K562 (cell line): ENCODE results near the gene APOC4. TPM values are rescaled to one million over a fixed set of nuclear protein-coding genes. Genes with fewer than 3 reads are reported as not detected.

Source experiments
- ATAC-seq: fragments of 200-7000 bp; cut with Tn5 transposase; 3 replicates; pipeline ENCODE4 v1.9.1; 2020; ENCODE audit warnings: moderate library complexity
- BruUV-seq: library from RNA; stranded (reverse); fragments of 400-500 nt; replicated peaks from 2 replicates; lab custom pipeline; 2021; lab: Mats Ljungman, UMichigan
- CTCF ChIA-PET: fragments of 300-600 bp; formaldehyde crosslinking; extraction: SDS; loops from one replicate; lab custom pipeline; 2021; ENCODE audit warnings: low intra/inter-chr PET ratio; lab: Yijun Ruan, JAX
- POLR2A ChIA-PET: fragments of 300-600, 350-650 bp; sonication (Branson Sonifier 250); formaldehyde crosslinking; extraction: SDS; loops from one replicate; lab custom pipeline; 2021; ENCODE audit warnings: antibody characterized with exemption, inconsistent platforms; lab: Yijun Ruan, JAX
- DNase-seq, 4 experiments: peaks; one replicate each; pipeline versions ENCODE4 v3.0.0 to v3.0.0-alpha.2; 2011 to 2018; ENCODE audit warnings: low spot score in 3 of 4, mixed read lengths in 3 of 4; ENCODE audit errors: extremely low read depth in 1 of 4
- FAIRE-seq: peaks from 2 replicates; lab custom pipeline; 2011; peaks lifted over from hg19 to GRCh38; lab: Jason Lieb, UNC
- H2AFZ ChIP-seq: 2 replicates; pipeline ENCODE4 v1.6.0; 2011; ENCODE audit warnings: low read depth, low read length, control low read depth, inconsistent platforms
- H3K27ac ChIP-seq: fragments of 200-600 bp; 3 replicates; pipeline ENCODE4 v1.8.0; 2011; ENCODE audit warnings: low read depth, mild to moderate bottlenecking, control low read depth, inconsistent platforms, low read length, moderate library complexity, mixed read lengths; ENCODE audit errors: extremely low read depth
- H3K27me3 ChIP-seq, 2 experiments: fragments of 300-600 bp in 1 of 2; 2 replicates in 1 of 2; 3 replicates in 1 of 2; pipeline versions ENCODE4 v1.6.0 to v1.8.0; 2011; ENCODE audit warnings: inconsistent platforms in 2 of 2, low read length in 2 of 2, mild to moderate bottlenecking in 1 of 2, mixed read lengths in 1 of 2, moderate library complexity in 1 of 2; ENCODE audit not compliant: control insufficient read depth in 2 of 2, insufficient read depth in 2 of 2
- H3K36me3 ChIP-seq: fragments of 300-600 bp; 3 replicates; pipeline ENCODE4 v1.8.0; 2011; ENCODE audit warnings: mild to moderate bottlenecking, low read length, inconsistent platforms; ENCODE audit not compliant: control insufficient read depth, insufficient read depth
- H3K4me1 ChIP-seq, 2 experiments: fragments of 200-600 bp in 1 of 2; replicated peaks in 1 of 2; 2 replicates in 1 of 2; 3 replicates in 1 of 2; pipeline versions ENCODE4 v1.5.1 to v1.8.0; 2011; ENCODE audit warnings: inconsistent platforms in 2 of 2, low read length in 2 of 2, mild to moderate bottlenecking in 1 of 2, mixed read lengths in 1 of 2, moderate library complexity in 1 of 2; ENCODE audit not compliant: control insufficient read depth in 2 of 2, insufficient read depth in 2 of 2
- H3K4me2 ChIP-seq: 2 replicates; pipeline ENCODE4 v1.6.1; 2011; ENCODE audit warnings: low read length, control low read depth, inconsistent platforms, mixed read lengths; ENCODE audit not compliant: insufficient read depth
- H3K4me3 ChIP-seq: fragments of 200-600 bp; sonication (generic), shearing (Covaris generic); 2 replicates; pipeline ENCODE4 v1.5.1; 2016; ENCODE audit warnings: control low read depth, inconsistent platforms
- H3K79me2 ChIP-seq: fragments of 200-600 bp; 3 replicates; pipeline ENCODE4 v1.8.0; 2011; ENCODE audit warnings: low read length, inconsistent platforms; ENCODE audit not compliant: control insufficient read depth, insufficient read depth
- H3K9ac ChIP-seq, 2 experiments: 2 replicates each; pipeline versions ENCODE4 v1.6.0 to v1.6.1; 2011; ENCODE audit warnings: low read depth in 2 of 2, low read length in 2 of 2, control low read depth in 1 of 2, inconsistent platforms in 1 of 2, mild to moderate bottlenecking in 1 of 2, mixed read lengths in 1 of 2; ENCODE audit not compliant: insufficient read depth in 1 of 2
- H3K9me1 ChIP-seq: one replicate; pipeline ENCODE4 v1.6.0; 2011; ENCODE audit warnings: inconsistent platforms, mild to moderate bottlenecking, low read length, moderate library complexity; ENCODE audit not compliant: control insufficient read depth, insufficient read depth
- H3K9me3 ChIP-seq: replicated peaks from 2 replicates; pipeline ENCODE4 v1.5.1; 2011; ENCODE audit warnings: low read depth, low read length, inconsistent platforms; ENCODE audit not compliant: control insufficient read depth, insufficient read depth
- H4K20me1 ChIP-seq: replicated peaks from 2 replicates; pipeline ENCODE4 v1.6.1; 2011; ENCODE audit warnings: low read length, inconsistent platforms, mixed read lengths; ENCODE audit not compliant: control insufficient read depth, insufficient read depth
- GATA2 ChIP-seq: sonication (generic); formaldehyde crosslinking; IDR thresholded peaks from 2 replicates; pipeline ENCODE4 v1.4.0; 2020; ENCODE audit warnings: mild to moderate bottlenecking, missing genetic modification reagents
- SMC3 ChIP-seq: conservative IDR thresholded peaks from 2 replicates; pipeline ENCODE4 v1.6.1; 2011; ENCODE audit warnings: low read depth, low read length, improper control_type of control experiment; ENCODE audit not compliant: insufficient read depth
- TRIM25 ChIP-seq: fragments of 450-650 bp; IDR thresholded peaks from 2 replicates; pipeline ENCODE4 v1.7.0; 2016; ENCODE audit warnings: borderline replicate concordance
- ZNF347 ChIP-seq: fragments of 450-650 bp; formaldehyde crosslinking; IDR thresholded peaks from 2 replicates; pipeline ENCODE4 v1.4.0; 2020; ENCODE audit warnings: low read depth, mild to moderate bottlenecking, moderate library complexity
- WGBS: fragments of 100-300 bp; shearing (Covaris generic); methylation state at CpG from one replicate; pipeline ENCODE4 v1.1.6; 2016; ENCODE audit warnings: low coverage, mixed read lengths; ENCODE audit not compliant: insufficient coverage; ENCODE audit errors: missing lambda C conversion rate; 5-methylcytosine and 5-hydroxymethylcytosine counted together
- in situ Hi-C: fragments of 300-500 bp; cut with MboI; formaldehyde crosslinking; loops from 4 replicates; pipeline ENCODE4 v1.15.0; 2018; ENCODE audit warnings: inconsistent platforms, mixed read lengths
- intact Hi-C: fragments of 100-400 bp; cut with micrococcal nuclease; formaldehyde crosslinking; loops from 2 replicates; pipeline ENCODE4 v1.14.2; 2022
- polyA plus RNA-seq, 8 experiments: library from polyadenylated mRNA; depleted of rRNA in 4 of 8; stranded (reverse) in 5 of 8; unstranded in 3 of 8; fragments of >200 nt; fragmentation: Nextera tagmentation in 2 of 8; fragmentation: Illumina TruSeq in 1 of 8; extraction: Ambion mirVana in 2 of 8; extraction: Trizol in 1 of 8; gene quantifications; 2 replicates each; pipeline versions ENCODE4 v1.2.1 to v1.2.3, GENCODE V29; 2011 to 2014; ENCODE audit warnings: inconsistent platforms in 1 of 8, missing spikeins in 1 of 8
- total RNA-seq, 7 experiments: library from RNA; depleted of rRNA in 6 of 7; stranded (reverse); fragments of >200 nt in 6 of 7; fragmentation: Illumina TruSeq in 2 of 7; extraction: Trizol in 2 of 7; gene quantifications; 2 replicates each; pipeline versions ENCODE4 v1.2.1 to v1.2.3, GENCODE V29; 2011 to 2021; ENCODE audit warnings: low replicate concordance in 1 of 7
- TF ChIP-seq, protein P1 (sequence below): fragments of 450-650 bp; IDR thresholded peaks from 2 replicates; pipeline ENCODE4 v1.7.1; 2018; ENCODE audit warnings: mild to moderate bottlenecking, low read depth; ENCODE audit not compliant: partially characterized antibody
- TF ChIP-seq, protein P2 (sequence below): fragments of 250-450 bp; sonication (Bioruptor Pico); IDR thresholded peaks from 2 replicates; pipeline ENCODE4 v1.8.0; 2022; ENCODE audit warnings: inconsistent platforms, mild to moderate bottlenecking, moderate library complexity, borderline replicate concordance
- TF ChIP-seq, protein P3 (sequence below): fragments of 250-450 bp; sonication (Bioruptor Pico); IDR thresholded peaks from 2 replicates; pipeline ENCODE4 v1.5.0; 2021; ENCODE audit warnings: mild to moderate bottlenecking, moderate library complexity

APOC4 gene
- total and polyA plus RNA-seq, 9 of the 15 experiments (the other 6 are each of a cell fraction or from before 2014, with no cell fraction given) = 0.46 TPM; not detected in 8

DNA sequence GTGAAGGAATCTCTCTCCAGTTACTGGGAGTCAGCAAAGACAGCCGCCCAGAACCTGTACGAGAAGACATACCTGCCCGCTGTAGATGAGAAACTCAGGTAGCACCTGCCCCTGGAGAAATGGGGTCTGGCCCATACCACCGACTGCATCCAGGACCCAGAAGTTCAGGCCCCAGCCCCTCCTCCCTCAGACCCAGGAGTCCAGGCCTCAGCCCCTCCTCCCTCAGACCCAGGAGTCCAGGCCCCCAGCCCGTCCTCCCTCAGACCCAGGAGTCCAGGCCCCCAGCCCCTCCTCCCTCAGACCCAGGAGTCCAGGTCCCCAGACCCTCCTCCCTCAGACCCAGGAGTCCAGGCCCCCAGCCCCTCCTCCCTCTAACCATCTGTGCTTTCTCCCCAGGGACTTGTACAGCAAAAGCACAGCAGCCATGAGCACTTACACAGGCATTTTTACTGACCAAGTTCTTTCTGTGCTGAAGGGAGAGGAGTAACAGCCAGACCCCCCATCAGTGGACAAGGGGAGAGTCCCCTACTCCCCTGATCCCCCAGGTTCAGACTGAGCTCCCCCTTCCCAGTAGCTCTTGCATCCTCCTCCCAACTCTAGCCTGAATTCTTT lies 6.8 kb downstream of the APOC4 start:
- Histone ChIP-seq H3K9ac (peak overlapping the region in 1 of 2 experiments; percentile 55; a peak in 1 of 4 replicates), H3K27me3 (no peaks in the 10 kb centered on the region), H3K79me2 (peaks cover 3% of the 10 kb centered on the region; the same call in 2 of the 3 replicates), H3K36me3 (no peaks in the 10 kb centered on the region), H4K20me1 (no peaks in the 10 kb centered on the region), H3K9me3 (no peaks in the 10 kb centered on the region), H3K9me1 (no peaks in the 10 kb centered on the region), H3K27ac (no peak overlapping the region), H3K4me2 (no peak overlapping the region), H3K4me1 (peaks cover 9 to 33% of the 10 kb centered on the region in 2 experiments; a peak in 4 of 5 replicates), H2AFZ (no peak overlapping the region), H3K4me3 (no peak overlapping the region)
- no peak for ATAC-seq
- in situ Hi-C loops (no loop called here), intact Hi-C loops (no loop called here)
- DNase-seq = no peak
- POLR2A ChIA-PET = interaction anchor here (1.0 kb wide), 1 partner anchor 34 kb away, joined by 3 read pairs; the partner anchor contains the start of gene APOC1
- CTCF ChIA-PET = interaction anchor here (0.6 kb wide), 2 partner anchors 46 to 144 kb away, joined by 3 read pairs; no protein-coding TSS in a partner anchor
- WGBS = 100% methylated on average over 1 of the region's 5 CpGs
- no peak for FAIRE-seq
- BruUV-seq = no TSS peak
- TF ChIP-seq ZNF347 (CRISPR knock-in tag) (no peak), SMC3 (no peak), TRIM25 (no peak), GATA2 (CRISPR knock-in tag) (no peak)
- TF ChIP-seq, protein P1, sequence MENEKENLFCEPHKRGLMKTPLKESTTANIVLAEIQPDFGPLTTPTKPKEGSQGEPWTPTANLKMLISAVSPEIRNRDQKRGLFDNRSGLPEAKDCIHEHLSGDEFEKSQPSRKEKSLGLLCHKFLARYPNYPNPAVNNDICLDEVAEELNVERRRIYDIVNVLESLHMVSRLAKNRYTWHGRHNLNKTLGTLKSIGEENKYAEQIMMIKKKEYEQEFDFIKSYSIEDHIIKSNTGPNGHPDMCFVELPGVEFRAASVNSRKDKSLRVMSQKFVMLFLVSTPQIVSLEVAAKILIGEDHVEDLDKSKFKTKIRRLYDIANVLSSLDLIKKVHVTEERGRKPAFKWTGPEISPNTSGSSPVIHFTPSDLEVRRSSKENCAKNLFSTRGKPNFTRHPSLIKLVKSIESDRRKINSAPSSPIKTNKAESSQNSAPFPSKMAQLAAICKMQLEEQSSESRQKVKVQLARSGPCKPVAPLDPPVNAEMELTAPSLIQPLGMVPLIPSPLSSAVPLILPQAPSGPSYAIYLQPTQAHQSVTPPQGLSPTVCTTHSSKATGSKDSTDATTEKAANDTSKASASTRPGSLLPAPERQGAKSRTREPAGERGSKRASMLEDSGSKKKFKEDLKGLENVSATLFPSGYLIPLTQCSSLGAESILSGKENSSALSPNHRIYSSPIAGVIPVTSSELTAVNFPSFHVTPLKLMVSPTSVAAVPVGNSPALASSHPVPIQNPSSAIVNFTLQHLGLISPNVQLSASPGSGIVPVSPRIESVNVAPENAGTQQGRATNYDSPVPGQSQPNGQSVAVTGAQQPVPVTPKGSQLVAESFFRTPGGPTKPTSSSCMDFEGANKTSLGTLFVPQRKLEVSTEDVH = no peak
- TF ChIP-seq, protein P2, sequence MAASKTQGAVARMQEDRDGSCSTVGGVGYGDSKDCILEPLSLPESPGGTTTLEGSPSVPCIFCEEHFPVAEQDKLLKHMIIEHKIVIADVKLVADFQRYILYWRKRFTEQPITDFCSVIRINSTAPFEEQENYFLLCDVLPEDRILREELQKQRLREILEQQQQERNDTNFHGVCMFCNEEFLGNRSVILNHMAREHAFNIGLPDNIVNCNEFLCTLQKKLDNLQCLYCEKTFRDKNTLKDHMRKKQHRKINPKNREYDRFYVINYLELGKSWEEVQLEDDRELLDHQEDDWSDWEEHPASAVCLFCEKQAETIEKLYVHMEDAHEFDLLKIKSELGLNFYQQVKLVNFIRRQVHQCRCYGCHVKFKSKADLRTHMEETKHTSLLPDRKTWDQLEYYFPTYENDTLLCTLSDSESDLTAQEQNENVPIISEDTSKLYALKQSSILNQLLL = no peak
- TF ChIP-seq, protein P3, sequence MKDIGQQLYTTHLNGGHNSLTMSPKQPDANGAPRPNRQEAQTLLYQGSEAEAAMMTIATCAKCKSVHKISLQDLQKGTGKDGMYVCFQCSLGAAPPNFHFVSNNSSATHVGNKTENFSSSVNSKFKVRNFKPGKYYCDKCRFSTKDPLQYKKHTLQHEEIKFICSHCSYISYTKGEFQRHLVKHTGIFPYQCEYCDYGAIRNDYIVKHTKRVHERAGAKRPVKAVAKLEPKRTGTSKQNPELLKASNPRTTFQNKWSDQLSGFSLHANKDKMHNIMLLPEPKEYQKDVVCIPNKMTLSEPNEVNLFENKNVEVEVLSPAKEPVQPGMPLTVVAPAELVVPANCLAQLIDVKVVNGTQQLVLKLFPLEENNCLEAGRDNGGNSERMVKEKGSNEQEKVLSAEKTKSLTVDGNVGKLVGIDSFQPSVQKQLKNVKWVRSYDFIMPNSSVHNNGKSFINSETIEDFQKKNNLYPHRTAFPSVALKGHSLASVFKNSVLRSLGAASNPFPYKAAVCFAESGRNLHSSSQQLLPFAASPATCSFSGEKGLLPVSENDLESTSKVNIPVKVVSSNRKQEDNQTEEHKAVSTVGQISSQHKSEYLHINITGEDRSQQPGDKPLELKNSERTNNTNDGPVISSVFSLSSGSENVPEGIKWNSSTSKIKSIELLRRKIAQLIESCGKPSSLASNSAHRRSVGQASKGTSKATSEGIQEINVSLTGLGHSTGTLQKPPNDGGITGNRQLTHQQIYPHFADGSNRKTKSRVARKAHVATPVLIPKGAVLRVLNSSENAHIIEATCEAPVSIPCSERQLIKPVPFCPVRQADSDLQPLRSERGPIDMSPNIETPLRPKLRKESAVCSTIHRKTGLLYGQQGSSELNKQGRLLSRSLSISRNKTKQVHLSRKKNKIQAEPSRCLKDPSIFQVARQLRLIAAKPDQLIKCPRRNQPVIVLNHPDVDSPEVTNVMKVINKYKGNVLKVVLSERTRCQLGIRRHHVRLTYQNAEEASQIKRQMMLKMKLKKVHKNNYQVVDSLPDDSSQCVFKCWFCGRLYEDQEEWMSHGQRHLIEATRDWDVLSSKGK (CRISPR knock-in tag) = no peak
- TF ChIP-seq, all 486 proteins: peak for 0
